Psoas muscle (tissue), 8 donors: ENCODE data around the gene SPTBN4. TPM values are rescaled to one million over a fixed set of nuclear protein-coding genes. Genes with fewer than 3 reads are reported as not detected.
"Not testable (repeated sequence)": the region's sequence is repeated elsewhere in the genome, so short reads cannot be mapped to it uniquely, and the experiment has no call there.

Experiments used
- ATAC-seq, 4 donors: fragments of 200-7000 bp; cut with Tn5 transposase; one replicate each; pipeline ENCODE4 v1.9.1; 2020; ENCODE audit warnings: moderate library complexity in 3 of 4, mild to moderate bottlenecking in 2 of 4
- DNase-seq, 2 donors: peaks; one replicate each; pipeline ENCODE4 v3.0.0-alpha.2; 2020
- H3K27ac ChIP-seq: fragments of 200-600 bp; one replicate; pipeline ENCODE4 v1.8.0; 2022
- H3K27me3 ChIP-seq, 3 donors: fragments of 200-600 bp in 1 of 3; one replicate each; pipeline versions ENCODE4 v1.6.1 to v1.8.0; 2013 to 2022; ENCODE audit warnings: low read length in 2 of 3, mild to moderate bottlenecking in 2 of 3, moderate library complexity in 1 of 3; ENCODE audit not compliant: insufficient read depth in 3 of 3
- H3K36me3 ChIP-seq, 2 donors: fragments of 200-600 bp in 1 of 2; one replicate each; pipeline versions ENCODE4 v1.6.1 to v1.8.0; 2013 to 2022; ENCODE audit warnings: low read depth in 1 of 2, mild to moderate bottlenecking in 1 of 2, moderate library complexity in 1 of 2; ENCODE audit not compliant: insufficient read depth in 1 of 2
- H3K4me1 ChIP-seq: fragments of 200-600 bp; one replicate; pipeline ENCODE4 v1.8.0; 2022
- H3K4me3 ChIP-seq: fragments of 200-600 bp; one replicate; pipeline ENCODE4 v1.8.0; 2022; ENCODE audit warnings: mild to moderate bottlenecking
- H3K9me3 ChIP-seq: fragments of 200-600 bp; one replicate; pipeline ENCODE4 v1.8.0; 2022
- WGBS, 3 donors: extraction: QIAGEN DNeasy Blood & Tissue Kit; methylation state at CpG; one replicate each; pipeline versions ENCODE4 v1.1.6 to v1.1.7; 2013; 5-methylcytosine and 5-hydroxymethylcytosine counted together
- intact Hi-C, 2 donors: fragments of 100-400 bp; cut with DNase I; formaldehyde crosslinking; loops; one replicate each; pipeline versions ENCODE4 v1.11.0 to v1.14.2; 2022
- polyA plus RNA-seq, 3 donors: library from polyadenylated mRNA; stranded (reverse); fragments of 200-250 nt; gene quantifications; one replicate each; pipeline ENCODE4 v1.2.3, GENCODE V29; 2013
- total RNA-seq, 4 donors: library from RNA; stranded (reverse); fragmentation: NEBNext Ultra II Directional in 2 of 4; extraction: Animal tissue kit (Norgen Biotek cat#: 25700) in 2 of 4; gene quantifications; one replicate each; pipeline versions ENCODE4 v1.2.1 to v1.2.4, GENCODE V29; 2021 to 2023
- TF ChIP-seq, protein P1 (sequence below): fragments of 200-600 bp; IDR thresholded peaks from one replicate; pipeline ENCODE4 v1.8.0; 2022; ENCODE audit warnings: antibody characterized with exemption
- donor health status: healthy with polysubstance abuse.
- donor health status: DM: no; HTN: no; CAD: no; lungs with moderate emphysema.
- donor health status: Bipolar disorder and iron deficiency.
- donor health status: healthy.
- donor health status: DM: yes; HTN: yes; CAD: no.
- donor health status: DM: no; HTN: no; CAD: no.
- donor health status: DM: no; HTN: no; CAD: no.
- donor health status: DM: yes; HTN: yes; CAD: no.

The SPTBN4 gene
- total and polyA plus RNA-seq, 7 donors = 0.66 to 4.7 (median 2.8) TPM

DNA sequence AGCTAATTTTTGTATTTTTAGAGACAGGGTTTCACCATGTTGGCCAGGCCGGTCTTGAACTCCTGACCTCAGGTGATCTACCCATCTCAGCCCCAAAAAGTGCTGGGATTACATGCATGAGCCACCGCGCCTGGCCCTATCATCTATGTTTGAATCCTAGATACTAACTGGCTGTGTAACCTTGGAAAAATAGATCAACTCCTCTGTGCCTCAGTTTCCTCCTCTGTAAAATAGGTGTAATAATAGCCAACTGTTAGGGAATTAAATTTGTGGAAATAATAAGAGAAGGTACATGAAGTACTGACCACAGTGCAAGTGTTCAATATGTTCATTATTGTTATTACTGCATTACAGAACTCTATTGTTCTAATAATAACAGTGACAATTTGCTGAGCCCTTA lies 4.3 kb downstream of the SPTBN4 start:
- Histone ChIP-seq H3K9me3 (no peaks in the 10 kb centered on the region), H3K4me1 (no peaks in the 10 kb centered on the region), H3K36me3 (no peaks in the 10 kb centered on the region), H3K27ac (no peak overlapping the region), H3K4me3 (no peak overlapping the region), H3K27me3 (no peaks in the 10 kb centered on the region)
- 96 to 99% (median 98%) methylated on average over 3 of the region's 3 CpGs for WGBS, 3 donors
- no peak for ATAC-seq
- TF ChIP-seq, protein P1, sequence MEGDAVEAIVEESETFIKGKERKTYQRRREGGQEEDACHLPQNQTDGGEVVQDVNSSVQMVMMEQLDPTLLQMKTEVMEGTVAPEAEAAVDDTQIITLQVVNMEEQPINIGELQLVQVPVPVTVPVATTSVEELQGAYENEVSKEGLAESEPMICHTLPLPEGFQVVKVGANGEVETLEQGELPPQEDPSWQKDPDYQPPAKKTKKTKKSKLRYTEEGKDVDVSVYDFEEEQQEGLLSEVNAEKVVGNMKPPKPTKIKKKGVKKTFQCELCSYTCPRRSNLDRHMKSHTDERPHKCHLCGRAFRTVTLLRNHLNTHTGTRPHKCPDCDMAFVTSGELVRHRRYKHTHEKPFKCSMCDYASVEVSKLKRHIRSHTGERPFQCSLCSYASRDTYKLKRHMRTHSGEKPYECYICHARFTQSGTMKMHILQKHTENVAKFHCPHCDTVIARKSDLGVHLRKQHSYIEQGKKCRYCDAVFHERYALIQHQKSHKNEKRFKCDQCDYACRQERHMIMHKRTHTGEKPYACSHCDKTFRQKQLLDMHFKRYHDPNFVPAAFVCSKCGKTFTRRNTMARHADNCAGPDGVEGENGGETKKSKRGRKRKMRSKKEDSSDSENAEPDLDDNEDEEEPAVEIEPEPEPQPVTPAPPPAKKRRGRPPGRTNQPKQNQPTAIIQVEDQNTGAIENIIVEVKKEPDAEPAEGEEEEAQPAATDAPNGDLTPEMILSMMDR = no peak
- intact Hi-C loops = loop anchor here in 1 of 2 donors (10.0 kb wide), 1 partner anchor 114 kb away; no protein-coding TSS in a partner anchor
- DNase-seq = no peak

DNA sequence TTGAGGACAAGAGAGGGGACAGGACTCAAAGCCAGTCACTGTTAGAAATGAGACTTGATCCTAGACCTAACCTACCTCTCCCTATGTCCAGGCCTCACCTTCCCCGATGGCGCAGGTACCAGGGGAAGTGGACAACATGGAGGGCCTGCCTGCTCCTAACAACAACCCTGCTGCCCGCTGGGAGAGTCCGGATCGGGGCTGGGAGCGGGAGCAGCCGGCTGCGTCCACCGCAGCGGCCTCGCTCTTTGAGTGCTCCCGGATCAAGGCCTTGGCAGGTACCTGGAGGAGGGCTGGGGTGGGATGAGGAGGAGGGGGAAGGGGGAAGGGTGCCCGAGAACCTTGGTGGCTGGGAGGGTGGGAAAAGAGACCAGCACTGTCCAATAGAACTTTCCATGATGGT lies 5.7 kb downstream of the SPTBN4 start:
- DNase-seq = no peak
- ATAC-seq = no peak
- Histone ChIP-seq H3K4me3 (no peak overlapping the region), H3K27ac (no peak overlapping the region), H3K9me3 (no peaks in the 10 kb centered on the region), H3K36me3 (no peaks in the 10 kb centered on the region), H3K4me1 (no peaks in the 10 kb centered on the region), H3K27me3 (no peaks in the 10 kb centered on the region)
- 89 to 92% (median 91%) methylated on average over 13 of the region's 13 CpGs for WGBS, 3 donors
- TF ChIP-seq, protein P1 = no peak
- intact Hi-C loops = loop anchor here in 1 of 2 donors (10.0 kb wide), 1 partner anchor 112 kb away; no protein-coding TSS in a partner anchor

DNA sequence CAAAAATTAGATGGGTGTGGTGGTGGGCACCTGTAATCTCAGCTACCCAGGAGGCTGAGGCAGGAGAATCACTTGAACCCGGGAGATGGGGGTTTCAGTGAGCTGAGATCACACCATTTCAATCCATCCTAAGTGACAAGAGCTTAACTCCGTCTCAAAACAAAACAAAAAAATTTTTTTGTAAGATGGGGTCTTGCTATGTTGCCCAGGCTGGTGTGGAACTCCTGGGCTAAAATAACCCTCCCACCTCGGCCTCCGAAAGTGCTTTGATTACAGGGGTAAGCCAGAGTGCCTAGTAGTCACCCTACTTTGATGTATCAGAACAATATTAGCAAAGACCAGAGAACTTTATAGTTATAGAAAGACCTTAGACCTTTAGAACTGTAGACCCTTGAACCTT lies 7.9 kb downstream of the SPTBN4 start:
- no peak for ATAC-seq
- no peak for DNase-seq
- no peak overlapping the region for H3K27ac ChIP-seq
- 87 to 92% (median 90%) methylated on average over 4 of the region's 4 CpGs for WGBS, 3 donors
- no peaks in the 10 kb centered on the region for H3K9me3 ChIP-seq
- H3K36me3 ChIP-seq = no peaks in the 10 kb centered on the region
- TF ChIP-seq, protein P1 = no peak
- H3K27me3 ChIP-seq = no peaks in the 10 kb centered on the region
- H3K4me1 ChIP-seq = no peaks in the 10 kb centered on the region
- H3K4me3 ChIP-seq = no peak overlapping the region
- intact Hi-C loops = loop anchor here in 1 of 2 donors (10.0 kb wide), 1 partner anchor 110 kb away; no protein-coding TSS in a partner anchor

DNA sequence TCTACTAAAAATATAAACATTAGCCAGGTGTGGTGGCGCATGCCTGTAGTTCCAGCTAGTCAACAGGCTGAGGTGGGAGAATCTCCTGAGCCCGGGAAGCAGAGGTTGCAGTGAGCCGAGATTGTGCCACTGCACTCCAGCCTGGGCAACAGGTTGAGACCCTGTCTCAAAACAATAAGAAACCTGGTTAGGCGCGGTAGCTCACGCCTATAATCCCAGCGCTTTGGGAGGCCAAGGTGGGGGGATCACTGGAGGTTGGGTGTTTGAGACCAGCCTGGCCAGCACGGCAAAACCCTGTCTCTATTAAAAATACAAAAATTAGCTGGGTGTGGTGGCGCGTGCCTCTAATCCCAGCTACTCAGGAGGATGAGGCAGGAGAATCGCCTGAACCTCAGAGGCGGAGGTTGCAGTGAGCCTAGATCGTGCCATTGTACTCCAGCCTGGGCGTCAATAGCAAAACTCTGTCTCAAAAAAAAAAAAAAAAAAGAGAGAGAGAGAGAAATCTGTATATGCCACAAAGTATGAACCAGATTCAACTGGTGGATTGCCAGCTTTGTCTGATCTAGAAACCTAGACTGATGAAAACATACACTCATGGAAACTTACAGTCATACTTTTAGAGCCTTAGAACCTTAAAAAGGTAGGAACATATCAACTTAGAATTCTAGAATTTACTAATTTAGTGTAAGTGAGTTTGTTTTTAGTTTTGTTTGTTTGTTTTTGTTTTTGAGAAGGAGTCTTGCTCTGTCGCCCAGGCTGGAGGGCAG lies 9.3 kb downstream of the SPTBN4 start:
- intact Hi-C loops = loop anchor here in 1 of 2 donors (10.0 kb wide), 1 partner anchor 109 kb away; no protein-coding TSS in a partner anchor
- not testable (repeated sequence) for DNase-seq, H3K36me3 ChIP-seq

DNA sequence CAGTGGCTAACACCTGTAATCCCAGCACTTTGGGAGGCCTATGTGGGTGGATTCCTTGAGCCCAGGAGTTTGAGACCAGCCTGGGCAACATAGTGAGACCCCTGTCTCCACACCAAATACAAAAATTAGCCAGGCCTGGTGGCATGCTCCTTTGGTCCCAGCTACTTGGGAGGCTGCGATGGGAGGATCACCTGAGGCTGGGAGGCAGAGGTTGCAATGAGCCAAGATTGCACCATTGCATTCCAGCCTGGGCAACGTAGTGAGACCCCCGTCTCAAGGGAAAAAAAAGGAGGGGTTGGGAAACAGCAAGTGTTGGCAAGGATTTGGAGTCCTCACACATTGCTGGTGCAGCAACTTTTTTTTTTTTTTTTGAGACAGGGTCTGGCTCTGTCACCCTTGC lies 19.2 kb downstream of the SPTBN4 start:
- Histone ChIP-seq H3K4me1 (no peaks in the 10 kb centered on the region), H3K27me3 (peaks cover 0 to 1% (median 0%) of the 10 kb centered on the region in 3 donors), H3K36me3 (no peaks in the 10 kb centered on the region), H3K4me3 (no peak overlapping the region), H3K9me3 (no peaks in the 10 kb centered on the region), H3K27ac (no peak overlapping the region)
- DNase-seq = no peak
- TF ChIP-seq, protein P1 = no peak
- no peak for ATAC-seq
- intact Hi-C loops = no loop called here
- WGBS, 3 donors = 88 to 96% (median 90%) methylated on average over 3 of the region's 3 CpGs

More for the DNA sequence above, 9.3 kb downstream of the SPTBN4 start:
- ATAC-seq, H3K9me3 ChIP-seq, H3K4me1 ChIP-seq, H3K27ac ChIP-seq, H3K27me3 ChIP-seq, H3K4me3 ChIP-seq: not testable (repeated sequence)
- WGBS, 3 donors = 91% methylated on average over 15 of the region's 15 CpGs
